NCI-H748 (cell line): Measurements from ENCODE around the gene UMAD1.

ENCODE experiments used
- DNase-seq: peaks from one replicate; lab custom pipeline; 2025; ENCODE audit not compliant: unreplicated experiment; lab: John Stamatoyannopoulos, UW

The UMAD1 gene

GRCh38 chr7:7870555-7870954 lies 230.0 kb downstream of the UMAD1 start:
- DNase-seq = no peak

GRCh38 chr7:7876419-7876818 lies 235.9 kb downstream of the UMAD1 start:
- DNase-seq = no peak

DNA sequence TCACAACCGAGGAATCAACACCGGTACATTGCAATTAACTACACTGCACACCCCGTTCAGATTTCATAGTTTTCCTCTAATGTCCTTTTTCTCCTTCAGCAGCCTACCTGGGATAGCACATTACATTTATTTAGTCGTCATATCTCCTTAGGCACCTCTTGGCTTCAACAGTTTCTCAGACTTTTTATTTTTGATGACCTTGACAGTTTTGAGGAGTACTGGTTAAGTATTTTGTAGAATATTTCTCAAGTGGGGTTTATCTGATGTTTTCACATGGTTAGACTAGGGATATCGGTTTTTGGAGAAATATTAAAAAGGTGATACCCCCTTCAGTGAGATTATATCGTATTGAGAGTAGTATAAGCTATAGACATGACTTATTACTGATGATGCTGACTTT lies 241.0 kb downstream of the UMAD1 start:
- no peak for DNase-seq

GRCh38 chr7:7882888-7883287 lies 242.3 kb downstream of the UMAD1 start:
- no peak for DNase-seq

DNA sequence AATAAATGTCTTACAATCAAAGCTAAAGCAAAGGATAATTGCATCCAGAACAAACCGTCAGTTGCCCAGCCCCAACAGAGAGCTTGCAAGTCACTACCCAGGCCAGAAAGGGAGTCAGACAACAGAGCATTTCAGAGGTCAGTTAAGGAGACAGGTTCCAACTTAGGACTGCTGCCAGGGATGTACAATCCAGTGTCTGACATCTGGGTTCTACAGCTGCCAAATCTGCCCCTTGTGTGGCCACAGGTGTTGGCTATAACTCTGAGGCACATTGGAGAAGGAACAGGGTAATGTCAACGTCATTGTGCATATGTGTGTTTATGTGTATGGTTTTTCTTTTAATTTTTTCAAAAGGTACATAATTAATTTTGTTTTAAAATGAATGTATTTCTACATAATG lies 242.8 kb downstream of the UMAD1 start:
- no peak for DNase-seq

DNA sequence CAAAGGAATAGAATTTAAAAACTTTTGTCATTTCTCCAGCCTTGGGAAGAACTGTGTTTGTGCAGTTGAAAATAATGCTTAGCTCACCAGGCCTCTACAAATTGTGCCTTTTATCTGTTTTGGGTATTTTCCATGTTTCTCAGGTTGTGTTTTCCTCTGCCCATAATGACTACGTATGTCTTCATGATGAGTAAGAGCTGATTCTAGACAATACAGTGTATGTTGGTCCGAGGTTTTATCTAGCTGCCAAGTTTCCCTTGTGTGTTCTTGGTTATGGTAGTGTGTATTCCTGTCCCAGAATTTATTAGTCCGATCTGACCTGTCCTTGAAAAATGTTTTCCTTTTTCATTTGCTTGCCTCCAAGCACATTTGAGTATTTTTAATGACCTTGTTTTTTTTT lies 244.3 kb downstream of the UMAD1 start:
- DNase-seq = no peak

DNA sequence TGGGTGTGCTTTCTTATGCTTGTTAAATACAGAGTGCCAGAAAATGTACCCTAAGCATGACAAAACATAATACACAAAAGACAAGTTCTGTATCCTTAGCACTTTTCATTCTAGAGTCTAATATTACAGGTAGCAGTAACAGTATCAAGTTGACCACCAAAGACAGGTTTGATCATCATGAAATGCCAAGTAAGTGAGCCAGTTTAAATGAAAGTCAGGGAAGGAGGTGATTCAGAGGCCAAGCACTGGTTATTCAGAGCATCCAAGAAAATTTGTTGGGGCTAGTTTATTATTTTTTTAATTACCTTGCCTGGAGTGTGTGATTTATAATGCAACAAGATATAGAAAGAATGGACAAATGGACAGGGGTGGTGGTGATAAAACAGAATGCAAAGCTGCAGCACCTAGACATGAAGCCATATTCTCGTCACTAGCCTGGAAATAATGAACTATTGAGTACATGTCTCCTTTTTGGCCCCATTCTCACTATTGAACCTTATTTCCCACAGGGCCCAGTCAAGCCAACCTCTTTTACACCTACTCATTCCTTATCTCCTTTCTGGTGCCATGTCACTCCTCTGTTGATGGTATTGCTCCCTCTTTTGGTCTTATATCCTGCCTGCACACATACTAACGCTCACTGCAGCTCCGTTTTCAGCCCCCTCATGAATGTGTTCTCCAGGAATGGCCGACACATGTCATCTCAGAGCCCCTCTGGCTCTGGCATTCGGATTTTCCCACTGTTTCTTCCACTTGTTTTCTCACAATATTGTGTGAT lies 249.4 kb downstream of the UMAD1 start:
- DNase-seq = no peak

DNA sequence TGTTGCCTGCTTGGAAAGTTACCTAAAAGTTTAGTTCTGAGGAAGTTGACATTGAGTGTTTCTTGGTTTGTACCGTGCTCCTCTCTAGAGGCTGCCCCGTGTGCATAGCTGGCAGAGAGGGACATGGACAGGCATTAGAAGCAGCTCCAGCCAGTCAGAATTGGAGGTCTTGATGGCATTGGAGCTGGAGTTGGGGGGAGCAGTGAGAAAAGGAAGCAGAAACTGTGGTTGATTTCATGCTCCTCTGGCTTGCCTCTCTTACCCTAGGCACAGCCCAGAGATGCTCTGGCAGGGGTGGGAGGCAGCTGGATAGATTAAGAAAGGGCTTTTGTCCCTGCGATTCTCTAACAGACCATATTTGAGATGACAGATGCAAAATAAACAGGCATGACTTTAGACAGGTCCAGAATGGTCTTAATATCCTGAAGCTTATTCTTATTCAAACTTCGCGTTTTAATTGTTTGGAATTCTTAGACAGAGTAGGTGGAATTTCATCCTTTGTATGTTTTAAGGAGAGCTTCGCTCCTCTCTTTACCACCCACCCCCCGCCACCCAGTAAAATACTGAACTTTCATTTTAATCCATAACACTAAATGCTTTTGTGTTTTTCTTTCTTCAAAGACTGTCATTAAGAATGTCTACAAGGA lies 254.6 kb downstream of the UMAD1 start:
- peak; percentile 19 for DNase-seq

DNA sequence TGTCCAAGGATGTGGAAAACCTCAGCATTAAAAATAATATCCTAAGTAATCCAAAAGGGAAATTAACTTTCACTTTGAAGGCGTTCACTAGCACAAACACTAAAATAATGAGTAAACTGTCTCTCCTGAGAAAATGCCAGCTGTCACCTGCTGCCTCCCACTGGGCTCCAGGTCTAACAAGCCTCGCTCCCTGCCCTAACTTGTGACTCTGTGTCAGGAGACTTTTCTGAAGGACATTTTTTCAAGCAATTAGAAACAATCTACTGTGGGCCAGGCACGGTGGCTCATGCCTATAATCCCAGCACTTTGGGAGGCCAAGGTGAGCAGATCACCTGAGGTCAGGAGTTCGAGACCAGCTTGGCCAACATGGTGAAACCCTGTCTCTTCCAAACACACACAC lies 255.2 kb downstream of the UMAD1 start:
- DNase-seq = peak; percentile 75

DNA sequence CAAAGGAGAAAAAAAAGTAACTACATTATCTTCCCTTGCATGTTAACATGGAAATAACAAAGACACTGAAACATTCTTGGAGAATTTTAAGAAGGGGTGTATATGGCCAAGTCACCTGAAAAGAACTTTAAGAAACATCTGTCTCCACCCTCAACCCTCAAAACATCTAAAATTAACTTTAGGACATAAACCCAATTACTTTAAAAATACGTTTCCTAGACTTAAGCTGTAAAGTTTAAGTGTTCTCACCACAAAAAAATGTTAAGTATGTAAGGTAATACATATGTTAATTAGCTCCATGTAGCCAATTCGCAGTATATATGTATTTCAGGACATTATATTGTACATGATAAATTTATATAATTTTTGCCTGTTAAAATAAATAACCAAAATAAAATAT lies 257.0 kb downstream of the UMAD1 start:
- DNase-seq = no peak

- no peak for DNase-seq
Measured at GRCh38 chr7:7897949-7898515, 257.5 kb downstream of the UMAD1 start.

GRCh38 chr7:7902845-7903244 lies 262.3 kb downstream of the UMAD1 start:
- no peak for DNase-seq

- DNase-seq = no peak
Measured at GRCh38 chr7:7907306-7907705, 266.8 kb downstream of the UMAD1 start.

- DNase-seq = no peak
Measured at GRCh38 chr7:7908622-7909145, 268.1 kb downstream of the UMAD1 start.

DNA sequence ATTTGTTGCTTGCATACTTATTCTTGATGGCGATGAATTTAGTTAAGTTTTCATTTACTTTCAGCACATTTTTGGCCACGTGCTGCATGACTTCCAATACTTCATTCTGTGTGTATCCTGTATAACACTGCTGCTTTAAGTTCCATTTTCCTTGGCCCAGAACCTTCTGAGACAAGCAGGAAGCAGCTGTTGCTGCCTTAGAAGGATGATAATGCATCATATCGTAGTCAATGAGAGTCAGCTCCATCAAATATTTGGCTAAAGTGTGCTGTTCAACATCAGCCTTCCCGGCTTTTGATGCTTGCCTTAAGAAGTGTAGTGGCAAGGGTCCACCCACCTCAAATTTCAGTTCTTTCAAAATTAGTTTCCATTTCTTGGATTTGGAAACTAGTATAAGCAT lies 268.8 kb downstream of the UMAD1 start:
- DNase-seq = no peak

DNA sequence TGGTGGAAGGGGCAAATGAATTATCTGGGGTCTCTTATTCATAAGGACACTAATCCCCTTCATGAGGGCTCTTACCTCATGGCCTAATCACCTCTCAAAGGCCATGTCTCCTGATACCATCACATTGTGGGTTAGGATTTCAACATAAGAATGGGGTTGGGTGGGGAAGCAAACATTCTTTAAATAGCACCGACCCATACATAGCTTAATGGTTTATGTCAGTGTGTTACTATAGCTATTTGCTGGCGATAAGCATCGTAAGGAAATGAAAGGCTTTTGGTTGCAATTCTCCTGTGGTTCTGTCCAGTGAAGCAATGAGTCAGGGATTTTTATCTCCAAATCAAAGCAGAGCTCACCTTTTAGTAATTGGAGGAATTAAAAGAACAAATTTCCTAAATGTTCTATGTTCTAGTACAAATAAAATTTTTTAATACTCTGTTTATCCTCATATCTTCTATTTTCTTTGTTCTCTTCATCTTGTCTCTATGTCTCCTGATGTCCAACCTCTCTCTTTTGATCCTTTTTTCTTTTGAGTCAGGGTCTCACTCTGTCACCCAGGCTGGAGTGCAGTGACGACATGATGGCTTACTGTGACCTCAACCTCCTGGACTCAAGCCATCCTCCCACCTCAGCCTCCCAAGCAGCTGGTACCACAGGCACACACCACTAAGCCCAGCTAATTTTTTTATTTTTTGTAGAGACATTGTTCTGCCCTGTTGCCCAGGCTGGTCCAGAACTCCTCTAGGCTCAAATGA lies 271.0 kb downstream of the UMAD1 start:
- DNase-seq = no peak

- DNase-seq = no peak
Measured at GRCh38 chr7:7912937-7913336, 272.4 kb downstream of the UMAD1 start.

GRCh38 chr7:7913504-7913903 lies 273.0 kb downstream of the UMAD1 start:
- DNase-seq = no peak

GRCh38 chr7:7914547-7914946 lies 274.0 kb downstream of the UMAD1 start:
- DNase-seq = no peak

DNA sequence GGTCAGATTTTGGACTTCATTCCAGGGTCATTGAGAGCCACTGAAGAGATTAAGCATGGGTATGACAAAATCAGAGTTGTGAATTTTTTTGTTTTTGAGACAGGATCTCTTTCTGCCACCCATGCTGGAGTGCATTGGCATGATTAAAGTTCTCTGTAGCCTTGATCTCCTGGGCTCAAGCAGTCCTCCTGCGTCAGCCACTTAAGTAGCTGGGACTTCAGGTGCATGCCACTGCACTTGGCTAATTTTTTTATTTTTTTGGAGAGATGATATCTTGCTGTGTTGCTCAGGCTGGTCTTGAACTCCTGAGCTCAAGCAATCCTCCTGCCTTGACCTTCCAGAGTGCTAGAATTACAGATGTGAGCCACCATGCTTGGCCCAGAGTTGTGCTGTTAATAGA lies 275.5 kb downstream of the UMAD1 start:
- DNase-seq = no peak

GRCh38 chr7:7917593-7917992 lies 277.0 kb downstream of the UMAD1 start:
- no peak for DNase-seq
